HCT116 (cell line): ENCODE measurements around the gene NTNG2. TPM values are rescaled to one million over a fixed set of nuclear protein-coding genes. Genes with fewer than 3 reads are reported as not detected.

Experiments
- ATAC-seq: fragments of 200-7000 bp; cut with Tn5 transposase; 2 replicates; pipeline ENCODE4 v1.9.1; 2020; ENCODE audit warnings: mild to moderate bottlenecking, moderate library complexity
- BruUV-seq: library from RNA; stranded (reverse); fragments of 400-500 nt; replicated peaks from 2 replicates; lab custom pipeline; 2021; lab: Mats Ljungman, UMichigan
- CTCF ChIA-PET: fragments of 300-600 bp; sonication (Branson Sonifier 250); formaldehyde crosslinking; loops from one replicate; lab custom pipeline; 2021; ENCODE audit warnings: antibody characterized with exemption; lab: Charles Lee
- POLR2A ChIA-PET: fragments of 300-600, 350-600 bp; sonication (Branson Sonifier 250); formaldehyde crosslinking; loops from one replicate; lab custom pipeline; 2021; ENCODE audit warnings: antibody characterized with exemption; lab: Charles Lee
- RAD21 ChIA-PET, 2 experiments: fragments of 300-600 bp; sonication (Branson Sonifier 250); formaldehyde crosslinking; loops; one replicate each; lab custom pipeline; 2023; ENCODE audit warnings: low total read pairs in 2 of 2; ENCODE audit not compliant: uncharacterized antibody in 2 of 2, unreplicated experiment in 2 of 2, low non-redundant PET in 1 of 2; lab: Charles Lee
- DNase-seq: peaks from one replicate; pipeline ENCODE4 v3.0.0-alpha.2; 2010; ENCODE audit warnings: low read depth, low spot score
- H2AFZ ChIP-seq: fragments of 200-600 bp; shearing (Covaris generic), sonication (generic); 2 replicates; pipeline ENCODE4 v1.6.1; 2017; ENCODE audit warnings: low read depth, mixed run types, mixed read lengths, antibody characterized with exemption, low read length; ENCODE audit not compliant: poor library complexity, severe bottlenecking
- H3K27ac ChIP-seq: 2 replicates; pipeline ENCODE4 v1.5.1; 2012; ENCODE audit warnings: low read depth, low read length
- H3K27me3 ChIP-seq: fragments of 200-600 bp; sonication (generic); 2 replicates; pipeline ENCODE4 v1.6.1; 2016; ENCODE audit warnings: mixed run types, low read length, mixed read lengths; ENCODE audit not compliant: insufficient read depth
- H3K36me3 ChIP-seq, 2 experiments: fragments of 200-500 bp in 1 of 2; fragments of 200-600 bp in 1 of 2; sonication (Bioruptor generic) in 1 of 2; sonication (generic) in 1 of 2; 2 replicates each; pipeline versions ENCODE4 v1.5.1 to v1.6.1; 2014 to 2016; ENCODE audit warnings: low read length in 2 of 2, inconsistent platforms in 1 of 2, mixed read lengths in 1 of 2, mixed run types in 1 of 2; ENCODE audit not compliant: insufficient read depth in 2 of 2, control insufficient read depth in 1 of 2
- H3K4me1 ChIP-seq, 2 experiments: fragments of 200-600 bp in 1 of 2; sonication (generic) in 1 of 2; 2 replicates each; pipeline versions ENCODE4 v1.5.1 to v1.6.1; 2012 to 2017; ENCODE audit warnings: low read length in 2 of 2, inconsistent platforms in 1 of 2, mild to moderate bottlenecking in 1 of 2, mixed read lengths in 1 of 2, mixed run types in 1 of 2, moderate library complexity in 1 of 2; ENCODE audit not compliant: insufficient read depth in 2 of 2, control insufficient read depth in 1 of 2
- H3K4me2 ChIP-seq: fragments of 200-600 bp; sonication (generic); 2 replicates; pipeline ENCODE4 v1.6.1; 2017; ENCODE audit warnings: mixed run types, low read length, mixed read lengths
- H3K4me3 ChIP-seq, 2 experiments: fragments of 200-600 bp in 1 of 2; sonication (generic) in 1 of 2; replicated peaks in 1 of 2; 2 replicates each; pipeline ENCODE4 v1.5.1; 2011 to 2016; ENCODE audit warnings: low read length in 2 of 2, control low read depth in 1 of 2, low read depth in 1 of 2, mild to moderate bottlenecking in 1 of 2, mixed read lengths in 1 of 2, mixed run types in 1 of 2
- H3K79me2 ChIP-seq: fragments of 200-600 bp; sonication (generic); 2 replicates; pipeline ENCODE4 v1.6.1; 2017; ENCODE audit warnings: mild to moderate bottlenecking, mixed run types, low read length, moderate library complexity, mixed read lengths; ENCODE audit not compliant: insufficient read depth
- H3K9ac ChIP-seq: fragments of 200-600 bp; sonication (generic); 2 replicates; pipeline ENCODE4 v1.6.1; 2016; ENCODE audit warnings: low read length, mixed read lengths
- H3K9me2 ChIP-seq: fragments of 200-600 bp; sonication (generic), shearing (Covaris generic); 2 replicates; pipeline ENCODE4 v1.6.1; 2017; ENCODE audit warnings: mixed run types, mild to moderate bottlenecking, moderate library complexity; ENCODE audit not compliant: insufficient read depth
- H3K9me3 ChIP-seq, 2 experiments: fragments of 200-500 bp in 1 of 2; fragments of 200-600 bp in 1 of 2; sonication (Bioruptor generic) in 1 of 2; sonication (generic) in 1 of 2; 2 replicates each; pipeline ENCODE4 v1.6.1; 2014 to 2017; ENCODE audit warnings: low read length in 2 of 2, mixed read lengths in 2 of 2, inconsistent platforms in 1 of 2, low read depth in 1 of 2, mild to moderate bottlenecking in 1 of 2, mixed run types in 1 of 2, moderate library complexity in 1 of 2; ENCODE audit not compliant: control insufficient read depth in 1 of 2, insufficient read depth in 1 of 2
- H4K20me1 ChIP-seq: fragments of 200-600 bp; sonication (generic), shearing (Covaris generic); 2 replicates; pipeline ENCODE4 v1.6.1; 2017; ENCODE audit warnings: mixed run types, mild to moderate bottlenecking, moderate library complexity; ENCODE audit not compliant: insufficient read depth
- CBX3 ChIP-seq: IDR thresholded peaks from 2 replicates; pipeline ENCODE4 v1.6.1; 2012; ENCODE audit warnings: low read depth
- CEBPB ChIP-seq: IDR thresholded peaks from 2 replicates; pipeline ENCODE4 v1.6.1; 2012; ENCODE audit warnings: low read depth
- CTCF ChIP-seq, 3 experiments: fragments of 200-600 bp in 1 of 3; sonication (generic) in 1 of 3; IDR thresholded peaks in 2 of 3; conservative IDR thresholded peaks in 1 of 3; 2 replicates each; pipeline ENCODE4 v1.5.1; 2012 to 2017; ENCODE audit warnings: low read depth in 2 of 3, low read length in 2 of 3, antibody characterized with exemption in 1 of 3, borderline replicate concordance in 1 of 3, control low read depth in 1 of 3, mild to moderate bottlenecking in 1 of 3, mixed read lengths in 1 of 3, mixed run types in 1 of 3, moderate library complexity in 1 of 3; ENCODE audit not compliant: insufficient read depth in 1 of 3
- EGR1 ChIP-seq: IDR thresholded peaks from 2 replicates; pipeline ENCODE4 v1.6.1; 2012; ENCODE audit warnings: low read depth
- ELF1 ChIP-seq: IDR thresholded peaks from 2 replicates; pipeline ENCODE4 v1.6.1; 2012; ENCODE audit warnings: low read depth, borderline replicate concordance
- EZH2 ChIP-seq: fragments of 200-600 bp; sonication (generic); IDR thresholded peaks from 2 replicates; pipeline ENCODE4 v1.6.1; 2017; ENCODE audit warnings: antibody characterized with exemption, mixed run types
- EZH2phosphoT487 ChIP-seq: fragments of 200-600 bp; IDR thresholded peaks from 2 replicates; pipeline ENCODE4 v1.6.1; 2018; ENCODE audit warnings: antibody characterized with exemption, borderline replicate concordance
- FOSL1 ChIP-seq: IDR thresholded peaks from 2 replicates; pipeline ENCODE4 v1.6.1; 2012; ENCODE audit warnings: low read depth
- JUND ChIP-seq: IDR thresholded peaks from 2 replicates; pipeline ENCODE4 v1.6.1; 2012
- MAX ChIP-seq: IDR thresholded peaks from 2 replicates; pipeline ENCODE4 v1.6.1; 2012
- POLR2A ChIP-seq: IDR thresholded peaks from 2 replicates; pipeline ENCODE4 v1.7.0; 2011; ENCODE audit warnings: borderline replicate concordance; ENCODE audit not compliant: insufficient read depth, insufficient read length; ENCODE audit errors: extremely low read depth
- POLR2AphosphoS5 ChIP-seq: IDR thresholded peaks from 2 replicates; pipeline ENCODE4 v1.6.1; 2011; ENCODE audit warnings: mild to moderate bottlenecking, low read depth, low read length, moderate library complexity
- RAD21 ChIP-seq: IDR thresholded peaks from 2 replicates; pipeline ENCODE4 v1.6.1; 2012; ENCODE audit warnings: low read depth, mild to moderate bottlenecking
- SRF ChIP-seq: IDR thresholded peaks from 2 replicates; pipeline ENCODE4 v1.6.1; 2012; ENCODE audit warnings: low read depth
- intact Hi-C: fragments of 100-400 bp; cut with micrococcal nuclease; formaldehyde crosslinking; loops from 2 replicates; pipeline ENCODE4 v1.10.0; 2022
- total RNA-seq: library from RNA; stranded (reverse); gene quantifications from one replicate; pipeline ENCODE4 v1.2.1, GENCODE V29; 2021; ENCODE audit not compliant: unreplicated experiment
- TF ChIP-seq, protein P1 (sequence below): IDR thresholded peaks from 2 replicates; pipeline ENCODE4 v1.6.1; 2012

The NTNG2 gene
- total RNA-seq, 1 experiment from 2014 or later, result 2.5 TPM

DNA sequence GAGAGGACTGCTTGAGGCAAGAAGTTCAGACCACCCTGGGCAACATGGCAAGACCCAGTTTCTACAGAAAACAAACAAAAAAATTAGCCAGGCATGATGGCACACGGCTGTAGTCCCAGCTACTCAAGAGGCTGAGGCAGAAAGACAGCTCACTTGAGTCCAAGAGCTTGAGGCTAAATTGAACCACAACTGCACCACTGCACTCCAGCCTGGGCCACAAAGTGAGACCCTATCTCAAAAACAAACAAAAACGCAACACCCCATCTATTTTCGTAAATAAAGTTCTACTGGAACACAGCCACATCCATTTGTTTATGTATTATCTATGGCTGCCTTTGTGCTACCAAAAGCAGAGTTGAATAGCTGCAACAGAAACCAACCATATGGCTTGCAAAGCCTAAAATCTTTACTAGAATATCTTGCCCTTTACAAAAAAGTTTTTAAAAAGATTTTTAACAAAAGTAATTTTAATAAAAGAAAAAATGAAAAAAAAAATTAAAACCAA, 125.5 kb downstream of the NTNG2 start (continued):
- TF ChIP-seq CTCF (IDR thresholded peaks at IDR 0.05 in 2 of 3, conservative IDR thresholded peaks at IDR 0.05 in 1 of 3; ENCODE audit: borderline replicate concordance in 1 of 3, insufficient read depth in 1 of 3, low read depth in 2 of 3, low read length in 2 of 3), result no peak

GRCh38 chr9:132288361-132288760, 126.5 kb downstream of the NTNG2 start:
- peaks cover 23 to 48% of the 10 kb centered on the region in 2 experiments for H3K36me3 ChIP-seq
- no peak overlapping the region for H3K4me3 ChIP-seq
- no peaks in the 10 kb centered on the region for H4K20me1 ChIP-seq
- TF ChIP-seq POLR2AphosphoS5, result no peak
- no peak for TF ChIP-seq FOSL1
- no peak for TF ChIP-seq CEBPB
- no peak for TF ChIP-seq ELF1
- no peak for TF ChIP-seq MAX
- no peak for TF ChIP-seq EGR1
- TF ChIP-seq RAD21, result no peak
- no peak for TF ChIP-seq EZH2
- no peak for TF ChIP-seq POLR2A
- no peak for TF ChIP-seq CTCF (IDR thresholded peaks at IDR 0.05 in 2 of 3, conservative IDR thresholded peaks at IDR 0.05 in 1 of 3; ENCODE audit: borderline replicate concordance in 1 of 3, insufficient read depth in 1 of 3, low read depth in 2 of 3, low read length in 2 of 3)
- no peak for TF ChIP-seq SRF
- TF ChIP-seq EZH2phosphoT487, result no peak
- no peak for TF ChIP-seq JUND
- TF ChIP-seq CBX3, result no peak
- TF ChIP-seq, protein P1, sequence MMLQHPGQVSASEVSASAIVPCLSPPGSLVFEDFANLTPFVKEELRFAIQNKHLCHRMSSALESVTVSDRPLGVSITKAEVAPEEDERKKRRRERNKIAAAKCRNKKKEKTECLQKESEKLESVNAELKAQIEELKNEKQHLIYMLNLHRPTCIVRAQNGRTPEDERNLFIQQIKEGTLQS, result no peak
- H3K4me2 ChIP-seq, result no peak overlapping the region
- H2AFZ ChIP-seq, result no peak overlapping the region
- DNase-seq (no peak), ATAC-seq (no peak)
- ChIA-PET RAD21 (no interaction called here), CTCF (no interaction called here), POLR2A (no interaction called here)
- no peak overlapping the region for H3K27ac ChIP-seq
- no peak overlapping the region for H3K9ac ChIP-seq
- no peaks in the 10 kb centered on the region for H3K27me3 ChIP-seq
- intact Hi-C loops, result no loop called here
- H3K9me3 ChIP-seq, result no peaks in the 10 kb centered on the region
- no peaks in the 10 kb centered on the region for H3K4me1 ChIP-seq
- H3K79me2 ChIP-seq, result peaks cover 8% of the 10 kb centered on the region
- no TSS peak for BruUV-seq
- H3K9me2 ChIP-seq, result no peaks in the 10 kb centered on the region
